Spleen (tissue), 7 donors: ENCODE results near the gene DHX57.

ENCODE experiments used
- CTCF ChIP-seq, 11 experiments: fragments of 200-600 bp in 7 of 11; fragments of 450-650 bp in 4 of 11; sonication (generic) in 4 of 11; IDR thresholded peaks in 8 of 11; conservative IDR thresholded peaks in 3 of 11; 1 replicate in 7 of 11; 2 replicates in 4 of 11; pipeline versions ENCODE4 v1.4.0 to v1.8.0; 2016 to 2021; ENCODE audit warnings: antibody characterized with exemption in 11 of 11, inconsistent platforms in 4 of 11, mild to moderate bottlenecking in 1 of 11
- POLR2AphosphoS5 ChIP-seq, 3 donors: sonication (generic); formaldehyde crosslinking; IDR thresholded peaks; one replicate each; pipeline ENCODE4 v1.5.1; 2017; ENCODE audit warnings: antibody characterized with exemption in 3 of 3
- donor health status: DM: no; HTN: no; CAD: no; lungs with moderate emphysema.
- donor health status: DM: no; HTN: no; CAD: no.
- donor health status: DM: no; HTN: no; CAD: no.

GRCh38 chr2:38889045-38889444 is 13.3 kb upstream of the DHX57 start:
- TF ChIP-seq CTCF (IDR thresholded peaks at IDR 0.05 in 8 of 11, conservative IDR thresholded peaks at IDR 0.05 in 3 of 11) = no peak
- TF ChIP-seq POLR2AphosphoS5 (IDR thresholded peaks at IDR 0.05) = no peak
